Liver (tissue), 9 donors: Measurements from ENCODE around the gene SUMO1. TPM values are rescaled to one million over a fixed set of nuclear protein-coding genes. Genes with fewer than 3 reads are reported as not detected.

Source experiments
- DNase-seq: peaks from one replicate; pipeline ENCODE4 v3.0.0-alpha.2; 2017; ENCODE audit warnings: low spot score
- H3K27ac ChIP-seq, 2 donors: one replicate each; pipeline ENCODE4 v1.7.0; 2013; ENCODE audit warnings: inconsistent platforms in 2 of 2, low read length in 2 of 2, control low read depth in 1 of 2, low read depth in 1 of 2, mild to moderate bottlenecking in 1 of 2
- H3K27me3 ChIP-seq, 4 donors: one replicate each; pipeline versions ENCODE4 v1.6.1 to v1.7.0; 2013; ENCODE audit warnings: low read length in 3 of 4, inconsistent platforms in 1 of 4, mild to moderate bottlenecking in 1 of 4, moderate library complexity in 1 of 4; ENCODE audit not compliant: control insufficient read depth in 4 of 4, insufficient read depth in 4 of 4
- H3K36me3 ChIP-seq, 4 donors: one replicate each; pipeline versions ENCODE4 v1.6.1 to v1.7.0; 2013; ENCODE audit warnings: low read length in 3 of 4, mild to moderate bottlenecking in 3 of 4, low read depth in 1 of 4, moderate library complexity in 1 of 4; ENCODE audit not compliant: control insufficient read depth in 4 of 4, insufficient read depth in 3 of 4
- H3K4me1 ChIP-seq, 4 donors: one replicate each; pipeline versions ENCODE4 v1.6.1 to v1.7.0; 2013; ENCODE audit warnings: low read length in 3 of 4, mild to moderate bottlenecking in 3 of 4, moderate library complexity in 1 of 4; ENCODE audit not compliant: control insufficient read depth in 4 of 4, insufficient read depth in 4 of 4
- H3K4me3 ChIP-seq, 3 donors: one replicate each; pipeline versions ENCODE4 v1.6.1 to v1.7.0; 2013; ENCODE audit warnings: low read length in 3 of 3, control low read depth in 1 of 3, low read depth in 1 of 3, mild to moderate bottlenecking in 1 of 3
- H3K9ac ChIP-seq, 2 donors: one replicate each; pipeline ENCODE4 v1.7.0; 2013; ENCODE audit warnings: low read length in 2 of 2, mild to moderate bottlenecking in 2 of 2, moderate library complexity in 2 of 2, control low read depth in 1 of 2, low read depth in 1 of 2
- H3K9me3 ChIP-seq, 4 donors: one replicate each; pipeline versions ENCODE4 v1.6.1 to v1.7.0; 2013; ENCODE audit warnings: low read length in 3 of 4; ENCODE audit not compliant: control insufficient read depth in 4 of 4
- EGR1 ChIP-seq, 2 donors: IDR thresholded peaks; 2 replicates each; pipeline ENCODE4 v1.6.1; 2016 to 2018; ENCODE audit warnings: antibody characterized with exemption in 2 of 2, low read depth in 2 of 2
- FOXA1 ChIP-seq: IDR thresholded peaks from 2 replicates; pipeline ENCODE4 v1.6.1; 2016; ENCODE audit warnings: antibody characterized with exemption
- FOXA2 ChIP-seq: IDR thresholded peaks from 2 replicates; pipeline ENCODE4 v1.6.1; 2016; ENCODE audit warnings: antibody characterized with exemption
- GABPA ChIP-seq, 2 donors: IDR thresholded peaks in 1 of 2; conservative IDR thresholded peaks in 1 of 2; 2 replicates each; pipeline ENCODE4 v1.6.1; 2016; ENCODE audit warnings: antibody characterized with exemption in 2 of 2, mild to moderate bottlenecking in 1 of 2, moderate library complexity in 1 of 2
- HNF4A ChIP-seq, 2 donors: conservative IDR thresholded peaks; 2 replicates each; pipeline ENCODE4 v1.6.1; 2016; ENCODE audit warnings: antibody characterized with exemption in 2 of 2, mild to moderate bottlenecking in 2 of 2
- HNF4G ChIP-seq: IDR thresholded peaks from 2 replicates; pipeline ENCODE4 v1.6.1; 2016; ENCODE audit warnings: antibody characterized with exemption
- JUND ChIP-seq, 2 donors: IDR thresholded peaks; 2 replicates each; pipeline ENCODE4 v1.6.1; 2016; ENCODE audit warnings: antibody characterized with exemption in 2 of 2
- MAX ChIP-seq: IDR thresholded peaks from 2 replicates; pipeline ENCODE4 v1.6.1; 2016; ENCODE audit warnings: antibody characterized with exemption
- RAD21 ChIP-seq, 2 donors: IDR thresholded peaks; 2 replicates each; pipeline ENCODE4 v1.6.1; 2016; ENCODE audit warnings: antibody characterized with exemption in 2 of 2, mild to moderate bottlenecking in 2 of 2
- REST ChIP-seq: IDR thresholded peaks from 2 replicates; pipeline ENCODE4 v1.6.1; 2016; ENCODE audit warnings: antibody characterized with exemption, mild to moderate bottlenecking
- RXRA ChIP-seq, 2 donors: IDR thresholded peaks; 2 replicates each; pipeline ENCODE4 v1.6.1; 2017 to 2018; ENCODE audit warnings: antibody characterized with exemption in 2 of 2, mild to moderate bottlenecking in 1 of 2
- SP1 ChIP-seq: IDR thresholded peaks from 2 replicates; pipeline ENCODE4 v1.6.1; 2018; ENCODE audit warnings: antibody characterized with exemption, mild to moderate bottlenecking
- TAF1 ChIP-seq: conservative IDR thresholded peaks from 2 replicates; pipeline ENCODE4 v1.6.1; 2016; ENCODE audit warnings: antibody characterized with exemption, mild to moderate bottlenecking
- YY1 ChIP-seq: IDR thresholded peaks from 2 replicates; pipeline ENCODE4 v1.6.1; 2016; ENCODE audit warnings: antibody characterized with exemption, mild to moderate bottlenecking
- ZBTB33 ChIP-seq: IDR thresholded peaks from 2 replicates; pipeline ENCODE4 v1.6.1; 2016; ENCODE audit warnings: antibody characterized with exemption
- WGBS: extraction: QIAGEN DNeasy Blood & Tissue Kit; methylation state at CpG from one replicate; pipeline ENCODE4 v1.1.7; 2013; 5-methylcytosine and 5-hydroxymethylcytosine counted together
- polyA plus RNA-seq, 2 donors: library from polyadenylated mRNA; stranded (reverse) in 1 of 2; unstranded in 1 of 2; fragments of 200-250 nt in 1 of 2; fragments of >200 nt in 1 of 2; fragmentation: Nextera tagmentation in 1 of 2; extraction: Ambion mirVana in 1 of 2; gene quantifications; one replicate each; pipeline versions ENCODE4 v1.2.1 to v1.2.3, GENCODE V29; 2013 to 2015
- total RNA-seq, 2 donors: library from RNA; depleted of rRNA; stranded (reverse); fragments of >200 nt; gene quantifications; one replicate each; pipeline ENCODE4 v1.2.3, GENCODE V29; 2014
- TF ChIP-seq, protein P1 (sequence below): IDR thresholded peaks from 2 replicates; pipeline ENCODE4 v1.6.1; 2016; ENCODE audit warnings: antibody characterized with exemption
- TF ChIP-seq, protein P2 (sequence below): fragments of 150-350 bp; IDR thresholded peaks from 2 replicates; pipeline ENCODE4 v1.5.1; 2017; ENCODE audit warnings: improper control_type of control experiment, low read depth, low read length; ENCODE audit not compliant: missing input control
- donor health status: healthy.
- donor health status: healthy.
- donor health status: healthy.
- donor health status: healthy.
- donor health status: healthy.

The SUMO1 gene
- total and polyA plus RNA-seq, 4 donors = 42.7 to 139 (median 51.4) TPM

DNA sequence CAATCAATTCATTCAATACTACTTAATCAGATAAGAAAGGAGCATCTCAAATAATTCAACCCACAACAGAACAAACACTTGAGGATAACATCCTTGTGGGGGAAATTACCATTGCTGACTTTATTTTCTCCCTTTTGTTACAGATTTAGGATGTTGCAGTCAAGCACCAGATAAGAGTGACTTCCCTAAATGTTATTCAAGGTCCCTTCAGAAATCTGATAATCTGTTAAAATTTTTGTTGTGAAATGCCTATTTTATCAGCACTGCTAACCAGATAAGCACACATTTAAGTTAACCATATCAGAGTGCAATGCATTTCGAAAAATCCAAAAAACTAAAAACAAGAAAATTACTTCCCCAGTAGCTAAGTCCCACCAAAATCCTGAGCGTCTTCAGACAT lies 33.5 kb downstream of the SUMO1 start:
- no peaks in the 10 kb centered on the region for H3K9me3 ChIP-seq
- no peak overlapping the region for H3K9ac ChIP-seq
- 97% methylated on average over 2 of the region's 2 CpGs for WGBS
- H3K4me1 ChIP-seq = no peaks in the 10 kb centered on the region
- TF ChIP-seq GABPA (IDR thresholded peaks at IDR 0.05 in 1 of 2, conservative IDR thresholded peaks at IDR 0.05 in 1 of 2) (no peak), REST (no peak), HNF4A (conservative IDR thresholded peaks at IDR 0.05) (no peak), SP1 (no peak), RAD21 (IDR thresholded peaks at IDR 0.05) (no peak), MAX (no peak), HNF4G (no peak), FOXA2 (no peak), EGR1 (IDR thresholded peaks at IDR 0.05; ENCODE audit: low read depth in 2 of 2) (no peak), YY1 (no peak), JUND (IDR thresholded peaks at IDR 0.05) (no peak), TAF1 (no peak), RXRA (IDR thresholded peaks at IDR 0.05) (no peak), FOXA1 (no peak)
- TF ChIP-seq, protein P1, sequence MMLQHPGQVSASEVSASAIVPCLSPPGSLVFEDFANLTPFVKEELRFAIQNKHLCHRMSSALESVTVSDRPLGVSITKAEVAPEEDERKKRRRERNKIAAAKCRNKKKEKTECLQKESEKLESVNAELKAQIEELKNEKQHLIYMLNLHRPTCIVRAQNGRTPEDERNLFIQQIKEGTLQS = no peak
- TF ChIP-seq, protein P2, sequence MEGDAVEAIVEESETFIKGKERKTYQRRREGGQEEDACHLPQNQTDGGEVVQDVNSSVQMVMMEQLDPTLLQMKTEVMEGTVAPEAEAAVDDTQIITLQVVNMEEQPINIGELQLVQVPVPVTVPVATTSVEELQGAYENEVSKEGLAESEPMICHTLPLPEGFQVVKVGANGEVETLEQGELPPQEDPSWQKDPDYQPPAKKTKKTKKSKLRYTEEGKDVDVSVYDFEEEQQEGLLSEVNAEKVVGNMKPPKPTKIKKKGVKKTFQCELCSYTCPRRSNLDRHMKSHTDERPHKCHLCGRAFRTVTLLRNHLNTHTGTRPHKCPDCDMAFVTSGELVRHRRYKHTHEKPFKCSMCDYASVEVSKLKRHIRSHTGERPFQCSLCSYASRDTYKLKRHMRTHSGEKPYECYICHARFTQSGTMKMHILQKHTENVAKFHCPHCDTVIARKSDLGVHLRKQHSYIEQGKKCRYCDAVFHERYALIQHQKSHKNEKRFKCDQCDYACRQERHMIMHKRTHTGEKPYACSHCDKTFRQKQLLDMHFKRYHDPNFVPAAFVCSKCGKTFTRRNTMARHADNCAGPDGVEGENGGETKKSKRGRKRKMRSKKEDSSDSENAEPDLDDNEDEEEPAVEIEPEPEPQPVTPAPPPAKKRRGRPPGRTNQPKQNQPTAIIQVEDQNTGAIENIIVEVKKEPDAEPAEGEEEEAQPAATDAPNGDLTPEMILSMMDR = no peak
- no peak overlapping the region for H3K27ac ChIP-seq
- no peak overlapping the region for H3K4me3 ChIP-seq
- no peaks in the 10 kb centered on the region for H3K27me3 ChIP-seq
- H3K36me3 ChIP-seq = peaks cover 10 to 16% (median 14%) of the 10 kb centered on the region in 4 donors
- DNase-seq = no peak

DNA sequence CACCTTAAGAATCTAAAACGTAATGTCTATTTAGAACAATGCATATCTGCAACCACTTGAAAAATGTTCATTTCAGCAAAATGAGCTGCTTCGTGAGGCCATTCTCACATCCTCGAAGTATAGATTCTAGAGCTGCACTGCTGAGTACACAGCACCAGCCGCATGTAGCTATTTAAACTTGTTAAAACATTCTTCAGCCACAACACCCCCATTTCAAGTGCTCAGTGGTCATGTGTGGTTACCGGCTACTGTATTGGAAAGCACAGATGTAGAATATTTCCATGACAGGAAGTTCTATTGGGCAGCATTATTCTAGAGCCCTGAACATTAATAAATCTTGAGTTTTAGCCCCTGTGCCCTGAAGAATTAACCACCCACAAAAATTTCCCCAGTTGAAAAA lies 35.0 kb downstream of the SUMO1 start:
- Histone ChIP-seq H3K27ac (no peak overlapping the region), H3K4me1 (no peaks in the 10 kb centered on the region), H3K4me3 (no peak overlapping the region), H3K9ac (no peak overlapping the region), H3K36me3 (peaks cover 7 to 11% (median 8%) of the 10 kb centered on the region in 4 donors), H3K27me3 (no peaks in the 10 kb centered on the region), H3K9me3 (no peaks in the 10 kb centered on the region)
- WGBS = 95% methylated on average over 5 of the region's 5 CpGs
- TF ChIP-seq GABPA (IDR thresholded peaks at IDR 0.05 in 1 of 2, conservative IDR thresholded peaks at IDR 0.05 in 1 of 2) (no peak), FOXA1 (no peak), EGR1 (IDR thresholded peaks at IDR 0.05; ENCODE audit: low read depth in 2 of 2) (no peak), JUND (IDR thresholded peaks at IDR 0.05) (no peak), FOXA2 (no peak), ZBTB33 (no peak), REST (no peak), TAF1 (no peak), HNF4A (conservative IDR thresholded peaks at IDR 0.05) (no peak), RAD21 (IDR thresholded peaks at IDR 0.05) (no peak)
- TF ChIP-seq, protein P1 = no peak
- TF ChIP-seq, protein P2 = no peak
- DNase-seq = no peak
